Kasumi-1 (cell line): ENCODE results near the gene RNFT1.
"Not testable (repeated sequence)": the region's sequence is repeated elsewhere in the genome, so short reads cannot be mapped to it uniquely, and the experiment has no call there.

Experiments used
- DNase-seq, 2 experiments: peaks; one replicate each; lab custom pipeline; 2025; lab: John Stamatoyannopoulos, UW

The RNFT1 gene

GRCh38 chr17:59964482-59965328 lies at the start of gene RNFT1:
Gene RNFT1 (minus strand): TSS chr17:59964740. CDS start chr17:59964663, 77 bp downstream.
- peak; percentile 90 for DNase-seq

GRCh38 chr17:60009326-60009725 lies 44.8 kb upstream of the RNFT1 start:
- DNase-seq: not testable (repeated sequence)

- not testable (repeated sequence) for DNase-seq
Observed at GRCh38 chr17:60008377-60008776, 43.8 kb upstream of the RNFT1 start.

DNA sequence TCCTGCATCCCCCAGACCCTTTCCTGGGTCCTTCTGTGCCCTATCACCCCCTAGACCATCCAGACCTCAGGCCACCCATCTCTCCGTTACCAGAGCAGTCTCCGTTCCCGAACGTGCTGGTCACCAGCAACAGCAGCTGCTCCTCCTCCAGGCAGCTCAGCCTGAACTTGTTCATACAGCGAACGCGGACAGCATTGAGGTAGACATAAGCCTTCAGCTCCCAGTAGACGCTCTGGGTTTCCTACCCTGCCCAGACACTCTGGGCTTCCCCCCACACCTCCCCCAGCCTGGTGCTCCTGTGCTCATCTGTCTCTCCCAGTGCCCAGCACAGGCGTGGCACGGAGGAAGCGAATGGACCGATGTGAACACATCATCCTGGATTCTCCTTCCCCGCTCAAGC lies 41.6 kb upstream of the RNFT1 start:
- no peak for DNase-seq

DNA sequence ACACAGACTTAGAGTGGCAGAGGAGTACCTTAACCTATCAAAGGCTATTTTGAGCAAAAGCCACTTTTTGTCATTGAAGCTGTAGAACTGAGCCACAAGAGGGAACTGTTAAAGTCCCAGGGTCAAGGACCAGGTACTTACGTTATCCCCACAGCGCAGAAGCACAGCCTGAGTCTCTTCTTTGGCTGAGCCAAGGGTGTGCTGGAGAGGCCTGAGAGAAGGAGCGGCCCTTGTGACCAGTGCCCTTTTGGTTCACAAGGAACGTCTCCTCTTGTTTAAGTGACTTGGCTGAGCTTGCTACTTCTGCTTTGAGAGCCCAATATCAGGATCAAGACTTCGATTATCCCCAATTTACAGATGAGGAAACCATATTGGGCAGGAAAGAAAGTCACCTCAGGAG lies 40.0 kb upstream of the RNFT1 start:
- not testable (repeated sequence) for DNase-seq

DNA sequence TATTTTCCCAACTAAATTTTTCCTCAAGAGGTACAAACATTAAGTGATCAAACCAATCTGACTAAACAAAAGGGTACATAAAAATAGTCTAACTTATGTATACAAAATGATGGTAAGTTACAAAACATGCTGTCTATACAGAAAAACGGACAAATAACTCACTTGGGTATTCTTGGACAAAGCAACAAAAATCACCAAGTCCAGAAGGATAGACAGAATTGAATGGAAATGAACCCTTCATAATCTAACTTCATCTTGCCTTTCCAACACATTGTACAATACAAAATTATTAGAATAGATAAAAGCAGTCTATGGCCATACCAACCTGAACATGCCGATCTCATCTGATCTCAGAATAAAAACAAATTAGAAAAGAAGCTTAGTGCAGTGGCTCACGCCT lies 37.9 kb upstream of the RNFT1 start:
- DNase-seq: not testable (repeated sequence)

GRCh38 chr17:59996608-59997007 lies 32.1 kb upstream of the RNFT1 start:
- not testable (repeated sequence) for DNase-seq

- not testable (repeated sequence) for DNase-seq
Observed at GRCh38 chr17:59975166-59975565, 10.6 kb upstream of the RNFT1 start.

- DNase-seq: not testable (repeated sequence)
Observed at GRCh38 chr17:59973483-59973882, 8.9 kb upstream of the RNFT1 start.

DNA sequence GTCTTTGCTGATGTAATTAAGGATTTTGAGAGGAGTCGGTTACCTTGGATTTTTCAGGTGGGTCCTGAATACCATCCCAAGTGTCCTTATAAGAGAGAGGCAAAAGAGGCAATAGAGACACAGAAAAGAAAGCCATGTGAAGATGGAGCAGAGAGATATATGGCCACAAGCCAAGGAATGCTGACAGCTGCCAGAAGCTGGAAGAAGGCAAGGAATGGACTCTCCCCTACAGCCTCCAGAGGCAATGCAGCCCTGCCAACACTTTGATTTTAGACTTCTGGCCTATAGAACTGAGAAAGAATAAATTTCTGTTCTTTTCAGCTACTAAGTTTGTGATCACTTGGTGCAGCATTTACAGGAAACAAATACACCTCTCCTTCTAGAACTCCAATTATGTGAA lies 8.2 kb upstream of the RNFT1 start:
- no peak for DNase-seq

DNA sequence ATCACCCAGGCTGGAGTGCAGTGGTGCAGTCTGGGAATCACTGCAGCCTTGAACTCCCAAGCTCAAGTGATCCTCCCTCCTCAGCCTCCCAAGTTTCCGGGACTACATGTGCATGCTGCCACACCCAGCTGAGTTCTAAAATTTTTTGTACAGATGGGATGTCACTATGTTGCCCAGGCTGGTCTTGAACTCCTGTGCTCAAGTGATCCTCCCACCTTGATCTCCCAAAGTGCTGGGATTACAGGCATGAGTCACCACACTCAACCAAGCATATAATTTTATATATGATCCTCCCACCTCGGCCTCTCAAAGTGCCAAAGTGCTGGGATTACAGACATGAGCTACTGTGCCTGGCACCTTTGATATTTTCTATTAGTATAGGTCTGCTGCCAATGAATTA lies 7.2 kb upstream of the RNFT1 start:
- not testable (repeated sequence) for DNase-seq

DNA sequence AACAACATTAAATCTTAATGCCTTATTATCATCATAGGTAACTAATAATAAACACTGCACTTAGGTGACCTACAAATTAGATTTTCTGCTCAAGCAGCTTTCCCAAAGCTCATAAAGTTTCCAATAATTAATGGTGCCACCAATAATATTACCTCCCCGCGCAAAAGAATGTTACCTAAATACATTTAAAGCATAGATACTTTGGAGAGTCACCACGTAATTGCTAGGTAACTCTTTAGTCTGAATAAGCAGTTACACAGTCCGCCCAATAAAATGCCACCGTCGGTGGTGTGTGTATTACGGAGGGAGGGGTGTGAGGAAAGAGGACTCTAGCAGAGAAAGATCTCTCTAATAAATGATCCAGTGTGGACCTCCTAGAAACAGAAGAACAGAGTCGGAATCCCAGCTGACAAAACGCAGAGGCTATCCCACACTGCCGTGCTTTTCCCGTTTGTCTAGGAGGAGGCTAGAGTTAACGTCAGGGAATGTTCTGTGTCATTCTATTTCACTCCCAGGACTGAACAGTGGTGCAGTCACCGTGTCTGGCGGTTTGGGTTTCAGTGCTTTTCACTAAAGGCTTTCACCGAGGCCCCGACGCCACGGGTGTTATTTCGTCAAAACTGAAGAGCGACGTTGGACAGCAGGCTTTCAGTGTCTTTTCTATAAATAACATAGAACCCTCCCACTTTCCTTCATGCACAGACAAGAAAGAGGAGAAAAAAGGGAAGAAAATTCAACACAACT lies 630 bp downstream of the RNFT1 start:
- DNase-seq: peak; percentile 90 to 91

- DNase-seq: no peak
Observed at GRCh38 chr17:59962739-59963318, 1.7 kb downstream of the RNFT1 start.

DNA sequence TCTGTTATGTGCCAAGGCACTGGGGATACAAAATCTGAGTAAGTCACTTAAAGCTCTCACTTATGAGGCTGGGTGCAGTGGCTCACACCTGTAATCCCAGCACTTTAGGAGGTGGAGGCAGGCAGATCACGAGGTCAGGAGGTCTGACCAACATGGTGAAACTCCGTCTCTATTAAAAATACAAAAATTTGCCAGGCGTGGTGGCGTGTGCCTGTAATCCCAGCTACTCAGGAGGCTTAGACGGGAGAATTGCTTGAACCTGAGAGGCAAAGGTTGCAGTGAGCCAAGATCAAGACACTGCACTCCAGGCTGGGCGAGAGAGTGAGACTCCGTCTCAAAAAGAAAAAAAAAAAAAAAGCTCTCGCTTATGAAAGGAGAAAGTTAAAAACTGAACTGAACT lies 5.0 kb downstream of the RNFT1 start:
- not testable (repeated sequence) for DNase-seq

- no peak for DNase-seq
Observed at GRCh38 chr17:59954856-59955255, 9.7 kb downstream of the RNFT1 start.

- DNase-seq: no peak
Observed at GRCh38 chr17:59950049-59950448, 14.5 kb downstream of the RNFT1 start.

DNA sequence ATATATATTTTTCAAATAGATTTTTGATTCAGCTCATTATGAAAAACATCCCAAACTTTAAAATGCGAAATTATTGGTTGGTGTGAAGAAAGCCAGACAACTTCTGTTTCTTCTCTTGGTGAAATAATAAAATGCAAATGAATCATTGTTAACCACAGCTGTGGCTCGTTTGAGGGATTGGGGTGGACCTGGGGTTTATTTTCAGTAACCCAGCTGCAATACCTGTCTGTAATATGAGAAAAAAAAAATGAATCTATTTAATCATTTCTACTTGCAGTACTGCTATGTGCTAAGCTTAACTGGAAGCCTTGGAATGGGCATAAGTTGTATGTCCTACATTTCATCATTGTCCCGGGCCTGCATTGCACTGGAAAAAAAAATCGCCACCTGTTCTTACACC lies 17.2 kb downstream of the RNFT1 start:
- DNase-seq: not testable (repeated sequence)

GRCh38 chr17:59946433-59946832 lies 18.1 kb downstream of the RNFT1 start:
- DNase-seq: not testable (repeated sequence)

DNA sequence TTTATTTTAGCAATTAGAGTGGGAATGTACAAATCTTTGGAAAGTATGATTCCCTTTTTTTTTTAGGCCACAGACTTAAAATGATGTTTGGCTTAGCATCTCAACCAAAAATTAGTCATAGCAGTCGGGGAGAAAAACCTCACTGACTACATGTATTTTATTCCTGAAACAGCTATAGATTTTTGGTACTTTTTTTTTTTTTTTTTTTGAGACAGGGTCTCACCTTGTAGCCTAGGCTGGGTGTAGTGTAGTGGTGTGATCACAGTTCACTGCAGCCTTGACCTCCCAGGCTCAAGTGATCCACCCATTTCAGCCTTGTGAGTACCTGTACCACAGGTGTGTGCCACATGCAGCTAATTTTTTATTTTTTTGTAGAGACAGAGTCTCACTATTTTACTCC lies 23.4 kb downstream of the RNFT1 start:
- DNase-seq: no peak

GRCh38 chr17:59940697-59941096 lies 23.8 kb downstream of the RNFT1 start:
- not testable (repeated sequence) for DNase-seq

DNA sequence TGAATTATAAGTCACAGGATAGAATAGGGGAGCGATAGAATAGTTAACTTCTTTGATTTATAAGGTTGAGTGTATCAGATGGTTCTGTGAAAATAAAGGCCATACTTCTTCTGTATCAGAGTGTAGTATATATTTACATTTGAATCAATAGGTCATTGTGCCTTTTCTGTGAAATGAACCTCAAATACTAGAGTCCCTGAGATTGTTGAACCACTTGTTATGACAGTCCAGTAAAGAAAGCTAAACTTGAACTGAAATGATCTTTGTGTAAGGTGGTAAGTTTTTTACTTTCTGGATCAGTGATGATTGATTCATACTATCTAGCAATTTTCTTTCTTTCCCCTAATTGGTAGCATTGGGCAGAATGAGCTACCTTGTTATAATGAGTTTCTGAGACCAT lies 31.2 kb downstream of the RNFT1 start:
- not testable (repeated sequence) for DNase-seq

DNA sequence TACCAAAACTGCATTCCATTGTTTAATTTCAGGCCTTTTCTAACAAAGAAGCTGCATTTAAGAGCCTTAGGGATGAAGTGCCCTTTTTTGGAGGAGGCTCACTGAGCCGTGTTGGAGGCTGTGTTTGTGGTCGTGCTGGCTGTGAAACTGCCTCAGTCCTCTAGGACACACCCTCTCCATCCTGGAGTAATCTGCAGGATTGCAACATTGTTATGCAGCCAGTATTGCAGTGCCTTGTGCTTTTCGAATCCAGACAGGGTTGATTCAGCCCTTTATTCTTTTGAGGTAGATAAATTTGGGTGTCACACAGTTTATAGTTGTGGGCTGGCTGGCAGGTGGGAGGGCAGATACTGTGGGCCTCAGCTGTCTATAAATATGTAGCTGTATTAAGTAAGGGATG lies 33.8 kb downstream of the RNFT1 start:
- not testable (repeated sequence) for DNase-seq

- DNase-seq: not testable (repeated sequence)
Observed at GRCh38 chr17:59930121-59930520, 34.4 kb downstream of the RNFT1 start.
